Right ventricle myocardium superior (tissue), 1 donor: Measurements from ENCODE around the gene SLN. TPM values are rescaled to one million over a fixed set of nuclear protein-coding genes. Genes with fewer than 3 reads are reported as not detected.

Source experiments
- ATAC-seq: fragments of 200-7000 bp; cut with Tn5 transposase; one replicate; pipeline ENCODE4 v1.9.1; 2020; ENCODE audit warnings: mild to moderate bottlenecking; ENCODE audit not compliant: poor library complexity
- DNase-seq: peaks from one replicate; pipeline ENCODE4 v3.0.0-alpha.2; 2020
- intact Hi-C: fragments of 100-400 bp; cut with DNase I; formaldehyde crosslinking; loops from one replicate; pipeline ENCODE4 v1.11.2; 2022
- total RNA-seq: library from RNA; stranded (reverse); fragmentation: NEBNext Ultra II Directional; extraction: Animal tissue kit (Norgen Biotek cat#: 25700); gene quantifications from one replicate; pipeline ENCODE4 v1.2.1, GENCODE V29; 2021
- donor health status: DM: no; HTN: yes; CAD: no; lungs with severe emphysema.

SLN gene
- total RNA-seq, 1 donor from 2014 or later: 24.8 TPM

- intact Hi-C loops: no loop called here
- ATAC-seq: no peak
- no peak for DNase-seq
Observed at GRCh38 chr11:107661656-107662055, 50.2 kb downstream of the SLN start.

- intact Hi-C loops: no loop called here
- ATAC-seq (no peak), DNase-seq (no peak)
Observed at GRCh38 chr11:107660066-107660465, 51.8 kb downstream of the SLN start.

GRCh38 chr11:107659310-107659709, 52.5 kb downstream of the SLN start:
- intact Hi-C loops: no loop called here
- ATAC-seq (no peak), DNase-seq (no peak)

Other genes starting within 250 kb of the SLN start
- 6.2 TPM for gene ALKBH8, start 146.3 kb downstream of the SLN start, total RNA-seq
- gene ELMOD1, start 120.9 kb downstream of the SLN start, total RNA-seq: 1.00 TPM
- gene SLC35F2, start 146.7 kb upstream of the SLN start, total RNA-seq: 0.35 TPM
- gene RAB39A, start 216.4 kb upstream of the SLN start, total RNA-seq: 0.51 TPM